GM18870 (cell line): ENCODE measurements around the gene TOM1.

ENCODE experiments used
- ATAC-seq: cut with Tn5 transposase; IDR thresholded peaks from one replicate; pipeline ENCODE4 v1.9.1; 2021; ENCODE audit warnings: moderate library complexity; ENCODE audit not compliant: unreplicated experiment

TOM1 gene

DNA sequence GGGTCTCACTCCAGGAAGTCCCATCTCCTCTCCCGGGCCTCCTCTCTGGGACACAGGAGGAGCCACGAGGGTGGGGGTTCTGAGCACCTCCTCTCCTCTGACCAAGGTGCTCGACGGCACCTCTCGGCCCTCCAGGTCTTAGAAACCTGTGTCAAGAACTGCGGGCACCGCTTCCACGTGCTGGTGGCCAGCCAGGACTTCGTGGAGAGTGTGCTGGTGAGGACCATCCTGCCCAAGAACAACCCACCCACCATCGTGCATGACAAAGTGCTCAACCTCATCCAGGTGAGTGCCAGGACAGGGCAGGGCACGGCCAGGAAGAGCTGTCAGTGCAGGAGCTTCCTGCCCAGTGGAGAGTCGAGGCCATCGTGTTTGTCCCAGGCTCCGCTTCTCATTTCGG, 23.2 kb downstream of the TOM1 start:
- no peak for ATAC-seq

DNA sequence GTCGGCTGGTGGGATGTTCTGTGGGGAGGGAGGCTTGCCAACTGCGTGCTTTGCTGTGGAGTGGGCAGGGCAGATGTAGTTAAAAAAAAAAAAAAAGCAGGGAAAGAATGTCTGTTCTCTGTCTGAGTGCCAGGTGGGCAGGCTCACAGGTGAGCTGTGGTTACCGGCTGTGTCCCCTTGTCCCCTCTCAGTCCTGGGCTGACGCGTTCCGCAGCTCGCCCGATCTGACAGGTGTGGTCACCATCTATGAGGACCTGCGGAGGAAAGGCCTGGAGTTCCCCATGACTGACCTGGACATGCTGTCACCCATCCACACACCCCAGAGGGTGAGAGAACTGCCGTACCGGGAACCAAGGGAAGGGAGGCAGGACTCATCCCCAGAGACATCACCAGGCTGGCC, 23.6 kb downstream of the TOM1 start:
- ATAC-seq = no peak

DNA sequence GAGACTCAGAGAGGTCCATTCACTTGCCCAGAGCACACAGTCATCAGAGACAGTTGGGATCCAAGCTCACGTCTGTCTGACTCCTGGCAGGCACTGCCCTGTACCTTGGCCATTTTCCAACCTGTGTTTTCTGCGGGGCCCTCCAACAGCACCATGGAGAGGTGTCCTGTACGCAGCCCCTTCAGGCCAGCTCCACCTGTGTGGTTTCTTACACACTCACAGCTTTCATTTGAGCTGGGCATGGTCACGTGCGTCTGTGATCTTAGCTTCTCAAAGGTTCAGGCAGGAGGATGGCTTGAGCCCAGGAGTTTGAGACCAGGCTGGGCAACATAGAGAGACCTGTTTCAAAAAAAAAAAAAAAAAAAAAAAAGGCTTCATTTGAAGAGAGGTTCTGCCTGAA, 24.4 kb downstream of the TOM1 start:
- ATAC-seq = no peak

DNA sequence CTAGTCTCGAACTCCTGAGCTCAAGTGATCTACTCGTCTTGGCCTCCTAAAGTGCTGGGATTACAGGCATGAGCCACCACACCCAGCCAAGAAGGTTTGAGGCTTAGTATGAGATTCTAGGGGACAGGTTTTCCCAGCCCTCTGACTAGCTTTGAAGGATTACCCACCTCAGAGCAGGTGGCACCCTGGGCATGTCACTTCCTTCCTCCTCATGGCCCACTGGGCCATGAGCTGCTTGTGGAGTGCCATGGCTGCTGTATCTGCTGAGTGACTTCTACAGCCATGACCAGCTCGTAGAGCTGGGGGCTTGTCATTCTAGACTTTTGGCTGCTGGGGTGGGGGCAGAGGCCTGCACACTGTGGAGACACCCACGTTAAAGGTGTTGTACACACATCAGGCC, 25.1 kb downstream of the TOM1 start:
- no peak for ATAC-seq

DNA sequence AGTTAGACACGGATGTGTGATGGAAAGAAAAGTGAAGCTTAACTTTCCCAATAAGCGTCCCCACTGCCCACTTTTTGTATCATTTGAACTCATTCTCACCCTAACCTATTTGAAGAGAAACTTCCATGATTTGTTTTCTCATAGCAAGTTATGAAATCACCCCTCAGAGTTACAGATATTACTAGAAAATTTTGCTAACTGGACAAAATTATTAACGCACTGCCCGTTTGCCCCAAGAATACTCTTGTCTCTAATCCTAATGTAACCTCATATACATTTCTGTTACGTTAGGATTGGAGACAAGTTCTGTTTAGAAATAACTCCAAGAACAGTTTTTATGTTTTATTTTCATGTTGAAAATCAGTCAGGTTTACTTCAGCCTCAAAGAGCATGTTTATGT, 25.5 kb downstream of the TOM1 start:
- no peak for ATAC-seq

DNA sequence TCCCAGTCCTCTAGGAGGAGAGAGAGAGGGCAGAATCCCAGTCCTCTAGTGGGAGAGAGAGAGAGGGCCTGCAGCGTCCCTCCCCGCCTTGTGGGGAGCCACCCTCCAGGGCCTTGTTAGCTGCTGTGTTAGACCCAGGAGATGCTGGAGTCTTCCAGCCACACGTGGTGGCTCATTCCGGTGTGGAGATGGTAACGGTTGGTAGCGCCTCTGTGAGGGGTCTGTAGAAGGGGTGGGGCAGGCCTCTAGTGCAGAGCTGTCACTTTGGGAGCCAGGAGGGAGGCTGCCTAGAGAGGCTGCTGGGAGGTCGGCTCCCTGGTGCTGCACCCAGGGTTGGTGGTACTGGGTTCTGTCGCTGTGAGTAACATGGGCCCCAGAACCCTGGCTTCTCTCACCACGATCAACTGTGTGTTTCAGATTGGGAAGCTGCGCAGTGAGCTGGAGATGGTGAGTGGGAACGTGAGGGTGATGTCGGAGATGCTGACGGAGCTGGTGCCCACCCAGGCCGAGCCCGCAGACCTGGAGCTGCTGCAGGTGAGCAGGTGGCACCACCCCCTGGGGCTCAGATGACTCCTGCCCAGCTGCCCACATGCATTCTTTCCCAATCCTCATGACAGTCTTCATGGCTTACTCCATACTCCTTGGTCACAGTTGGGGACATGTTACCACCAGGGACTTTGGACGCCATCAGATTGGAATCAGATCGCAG, 27.3 kb downstream of the TOM1 start:
- ATAC-seq = no peak

DNA sequence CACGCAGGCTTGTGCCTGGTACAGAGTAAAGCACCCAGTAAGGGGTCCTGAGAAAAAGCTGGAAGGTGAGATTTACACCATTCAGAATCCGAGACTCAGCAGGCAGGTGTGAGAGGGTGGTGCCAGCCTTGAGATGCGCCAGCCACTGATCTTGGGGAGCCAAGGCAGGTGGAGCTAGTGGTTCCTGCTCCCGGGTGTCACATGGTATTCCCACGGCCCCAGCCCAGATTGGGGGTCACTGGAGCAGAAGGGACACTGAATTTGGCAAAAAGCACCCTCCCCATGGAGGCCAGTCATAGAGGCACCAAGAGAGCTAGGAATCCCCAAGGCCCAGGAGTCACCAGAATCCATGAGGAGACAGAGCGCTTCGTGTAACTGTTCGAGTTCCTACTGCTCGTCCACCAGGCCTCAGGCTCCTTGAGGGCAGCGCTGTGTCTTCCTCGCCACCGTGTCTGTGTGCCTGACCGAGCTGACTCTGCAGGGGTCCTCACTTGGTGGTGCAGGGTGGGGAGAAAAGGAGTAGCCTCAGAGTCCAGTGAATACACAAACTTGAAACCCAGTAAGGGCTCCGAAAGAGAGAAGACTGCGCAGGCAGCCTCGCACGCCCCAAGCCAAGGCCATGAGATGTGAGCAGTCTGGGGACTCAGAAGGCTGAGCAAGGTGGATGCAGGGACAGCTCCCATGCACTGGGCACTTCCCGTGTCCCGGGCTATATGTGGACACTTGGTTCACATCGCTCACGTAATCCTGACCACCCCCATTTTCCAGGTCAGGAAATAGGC, 28.2 kb downstream of the TOM1 start:
- ATAC-seq = no peak

DNA sequence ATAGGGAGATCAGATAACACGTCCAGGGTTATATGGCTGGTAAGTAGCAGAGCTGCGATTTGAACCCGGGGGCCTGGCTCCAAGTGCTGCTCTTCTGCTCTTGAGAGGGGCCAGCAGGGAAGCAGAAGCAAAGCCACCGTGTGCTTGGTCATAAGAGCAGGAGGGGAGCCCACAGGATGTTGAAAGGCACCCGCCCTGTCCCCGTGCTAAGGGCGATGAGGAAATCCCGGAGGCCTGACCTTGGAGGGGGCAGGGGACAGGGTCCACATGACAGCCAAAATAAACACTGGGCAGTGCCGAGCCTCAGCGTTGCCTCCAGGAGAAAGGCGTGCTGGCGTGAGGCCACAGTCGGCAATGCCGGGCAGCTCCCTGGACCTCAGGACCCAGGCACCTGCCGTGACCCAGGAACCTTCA, 28.8 kb downstream of the TOM1 start:
- no peak for ATAC-seq

DNA sequence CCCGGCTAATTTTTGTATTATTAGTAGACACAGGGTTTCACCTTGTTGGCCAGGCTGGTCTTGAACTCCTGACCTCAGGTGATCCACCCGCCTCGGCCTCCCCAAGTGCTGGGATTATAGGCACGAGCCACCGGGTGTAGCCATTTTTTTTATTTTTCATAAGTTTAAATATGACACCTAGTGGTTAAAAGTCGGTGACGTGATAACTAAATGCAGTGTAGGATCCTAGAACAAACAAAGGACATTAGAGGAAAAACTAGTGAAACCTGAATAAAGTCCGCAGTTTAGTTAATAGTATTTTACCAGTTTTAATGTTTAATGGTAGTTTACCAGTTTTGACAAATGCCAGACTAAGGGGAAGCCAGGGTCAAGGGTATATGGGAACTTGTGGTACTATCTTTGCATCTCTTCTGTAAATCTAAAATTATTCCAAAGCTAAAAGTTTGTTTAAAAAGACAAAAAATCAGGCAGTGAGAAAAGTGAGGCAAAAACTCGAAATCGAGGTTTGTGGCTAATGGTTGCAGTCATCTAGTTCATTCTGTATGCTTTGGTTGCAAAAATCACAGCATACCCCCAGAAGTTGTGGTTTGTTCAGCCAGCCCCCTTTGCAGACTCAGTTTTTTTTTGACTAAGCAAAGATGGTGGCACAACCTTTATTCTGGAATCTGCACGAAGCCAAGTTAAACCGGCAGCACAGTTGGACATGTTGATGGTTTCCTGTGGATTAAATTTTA, 29.6 kb downstream of the TOM1 start:
- ATAC-seq = no peak

DNA sequence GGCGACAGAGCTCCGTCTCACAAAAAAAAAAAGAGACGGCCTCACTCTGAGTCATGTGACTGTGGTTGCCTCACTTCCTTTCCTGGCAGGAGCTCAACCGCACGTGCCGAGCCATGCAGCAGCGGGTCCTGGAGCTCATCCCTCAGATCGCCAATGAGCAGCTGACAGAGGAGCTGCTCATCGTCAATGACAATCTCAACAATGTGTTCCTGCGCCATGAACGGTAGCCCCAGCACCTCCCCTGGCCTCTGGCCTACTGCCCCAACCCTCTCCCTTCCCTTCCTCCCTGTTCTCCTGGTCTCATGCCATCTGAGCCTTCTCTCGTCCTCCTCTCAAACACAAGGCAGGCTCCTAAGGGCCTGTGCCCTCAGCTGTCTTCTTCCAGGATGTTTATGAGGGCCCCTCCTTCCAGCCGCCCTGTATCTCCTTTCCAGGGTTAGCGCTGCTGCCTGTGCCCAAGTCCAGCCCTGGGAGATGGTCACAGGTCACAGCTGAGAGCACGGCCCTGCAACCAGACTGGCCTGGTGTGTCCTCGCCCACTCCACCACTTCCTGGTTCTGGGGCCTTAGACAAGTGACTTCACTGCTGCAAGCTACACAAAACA, 30.7 kb downstream of the TOM1 start:
- ATAC-seq = no peak

DNA sequence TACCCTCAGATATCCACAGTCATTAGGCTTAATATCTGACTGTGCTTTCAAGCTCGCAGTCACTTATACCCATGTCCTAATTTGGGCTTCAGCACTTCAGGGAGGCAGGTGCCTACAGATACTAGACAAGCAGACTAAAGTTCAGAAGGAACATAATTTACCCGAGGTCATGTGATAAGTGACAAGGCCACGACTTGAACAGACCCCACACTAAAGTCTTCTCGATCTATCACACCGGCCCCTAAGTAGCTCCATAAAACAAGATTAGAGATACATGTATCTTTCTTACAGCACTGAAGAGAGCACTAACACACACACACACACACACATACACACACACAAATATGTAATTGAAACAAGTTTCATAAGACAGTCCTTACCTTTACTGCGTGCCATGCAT, 32.6 kb downstream of the TOM1 start:
- no peak for ATAC-seq

DNA sequence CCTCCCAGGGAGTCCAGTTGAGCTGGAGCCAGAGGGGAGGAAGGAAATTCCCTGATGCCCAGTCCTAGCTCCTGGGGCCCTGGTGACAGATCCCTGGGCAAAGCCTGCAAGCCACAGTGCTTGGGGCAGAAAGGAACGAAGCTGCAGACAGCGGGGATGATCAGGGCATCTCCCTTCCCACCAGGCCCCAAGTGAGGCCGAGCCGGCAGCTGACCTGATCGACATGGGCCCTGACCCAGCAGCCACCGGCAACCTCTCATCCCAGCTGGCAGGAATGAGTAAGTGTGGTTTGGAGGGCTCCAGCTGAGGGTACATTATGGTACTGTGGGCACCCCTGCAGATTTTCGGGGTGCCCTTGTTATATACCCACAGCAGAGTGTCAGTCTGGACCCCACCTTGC, 33.5 kb downstream of the TOM1 start:
- ATAC-seq = no peak

DNA sequence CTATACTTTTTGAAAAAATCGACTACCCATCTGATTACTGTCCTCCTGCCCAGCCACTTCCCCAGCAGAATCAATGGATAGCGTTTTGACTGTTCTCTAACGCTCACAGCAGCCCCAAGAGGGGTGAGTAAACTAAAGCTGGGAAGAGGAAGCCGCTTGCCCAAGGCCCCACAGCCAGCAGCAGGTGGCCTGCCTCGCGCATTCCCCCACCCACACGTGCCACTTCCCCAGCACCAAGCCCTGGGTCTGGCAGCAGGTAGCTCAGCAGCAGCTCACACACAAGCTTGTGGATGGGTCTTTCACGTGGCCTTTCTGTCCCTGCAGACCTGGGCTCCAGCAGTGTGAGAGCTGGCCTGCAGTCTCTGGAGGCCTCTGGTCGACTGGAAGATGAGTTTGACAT, 34.3 kb downstream of the TOM1 start:
- ATAC-seq = no peak

DNA sequence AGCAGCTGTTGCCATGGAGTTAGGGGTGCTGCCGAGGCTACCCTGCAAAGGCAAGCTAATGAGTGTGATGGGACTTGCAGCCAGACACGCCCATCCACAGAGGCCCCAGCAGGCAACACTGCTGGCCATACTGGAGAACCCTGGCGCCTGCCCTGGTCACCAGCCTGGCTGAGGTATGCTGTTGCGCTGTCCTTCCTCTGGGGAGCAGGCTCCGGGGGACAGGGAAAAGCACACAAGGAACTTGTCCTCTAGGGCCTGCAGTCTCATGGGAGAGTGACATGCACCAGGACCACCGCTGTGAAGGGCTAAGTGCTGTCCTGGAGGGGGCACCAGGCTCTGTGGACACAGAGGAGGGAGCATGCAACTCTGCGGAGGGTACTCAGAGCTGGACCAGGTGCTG, 35.8 kb downstream of the TOM1 start:
- ATAC-seq = no peak

DNA sequence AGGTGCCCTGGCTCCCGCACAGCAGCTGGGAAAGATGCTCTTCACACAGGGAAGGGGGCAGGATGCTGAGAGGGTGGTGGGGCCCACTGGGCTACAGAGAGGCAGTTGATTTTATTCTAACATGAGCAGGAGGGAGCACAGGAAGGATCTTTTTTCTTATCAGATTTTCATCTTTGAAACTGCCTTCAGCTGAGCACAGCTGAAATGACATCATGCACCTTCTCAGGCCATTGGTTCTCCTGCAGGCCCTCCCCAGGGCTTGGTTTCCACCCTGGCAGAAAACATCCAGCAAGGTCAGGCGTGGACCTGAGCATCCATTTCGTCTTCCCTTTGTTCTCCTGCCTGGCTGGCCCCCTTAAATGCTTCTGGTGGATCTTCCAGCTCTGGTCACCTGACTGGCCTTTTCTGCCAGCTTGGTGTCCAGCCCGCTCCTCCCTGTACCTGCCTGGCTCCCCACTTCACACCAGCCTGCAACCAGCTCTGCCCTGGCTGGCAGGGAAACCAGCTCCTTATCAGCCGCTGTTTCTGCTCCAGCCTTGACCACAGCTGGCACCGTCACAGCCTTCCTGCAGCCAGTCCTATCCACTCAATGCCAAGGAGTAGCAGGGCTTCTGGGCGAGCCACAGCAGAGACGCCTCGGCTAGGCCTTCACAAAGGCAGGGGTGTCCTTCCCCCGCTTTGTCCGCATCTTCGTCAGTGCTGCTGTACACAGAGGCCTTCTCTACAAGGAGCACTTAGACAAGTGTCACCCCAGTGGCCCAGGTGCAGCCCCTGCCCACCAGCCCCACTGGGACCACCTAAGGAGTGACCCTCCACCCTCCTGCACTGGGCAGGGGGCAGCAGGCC, 36.5 kb downstream of the TOM1 start:
- no peak for ATAC-seq

DNA sequence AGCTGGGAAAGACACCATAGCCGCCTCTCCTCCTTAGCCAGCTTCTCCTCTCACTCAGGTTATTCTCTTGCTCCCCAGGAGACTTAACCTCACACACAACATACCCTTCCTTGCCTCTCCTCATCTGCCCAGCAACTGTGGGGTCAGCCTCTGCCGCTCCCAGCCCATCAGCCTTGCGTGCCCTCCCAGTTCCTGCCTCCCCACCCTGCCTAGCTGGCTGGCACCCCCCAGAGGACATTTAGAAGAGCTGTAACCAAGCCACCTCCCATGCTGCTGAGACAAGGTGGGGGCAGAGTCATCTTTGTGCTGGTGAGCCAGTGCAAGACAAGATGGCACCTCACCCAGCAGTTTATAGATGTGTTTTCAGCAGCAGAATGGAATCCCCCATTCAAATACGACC, 38.2 kb downstream of the TOM1 start:
- ATAC-seq = no peak

DNA sequence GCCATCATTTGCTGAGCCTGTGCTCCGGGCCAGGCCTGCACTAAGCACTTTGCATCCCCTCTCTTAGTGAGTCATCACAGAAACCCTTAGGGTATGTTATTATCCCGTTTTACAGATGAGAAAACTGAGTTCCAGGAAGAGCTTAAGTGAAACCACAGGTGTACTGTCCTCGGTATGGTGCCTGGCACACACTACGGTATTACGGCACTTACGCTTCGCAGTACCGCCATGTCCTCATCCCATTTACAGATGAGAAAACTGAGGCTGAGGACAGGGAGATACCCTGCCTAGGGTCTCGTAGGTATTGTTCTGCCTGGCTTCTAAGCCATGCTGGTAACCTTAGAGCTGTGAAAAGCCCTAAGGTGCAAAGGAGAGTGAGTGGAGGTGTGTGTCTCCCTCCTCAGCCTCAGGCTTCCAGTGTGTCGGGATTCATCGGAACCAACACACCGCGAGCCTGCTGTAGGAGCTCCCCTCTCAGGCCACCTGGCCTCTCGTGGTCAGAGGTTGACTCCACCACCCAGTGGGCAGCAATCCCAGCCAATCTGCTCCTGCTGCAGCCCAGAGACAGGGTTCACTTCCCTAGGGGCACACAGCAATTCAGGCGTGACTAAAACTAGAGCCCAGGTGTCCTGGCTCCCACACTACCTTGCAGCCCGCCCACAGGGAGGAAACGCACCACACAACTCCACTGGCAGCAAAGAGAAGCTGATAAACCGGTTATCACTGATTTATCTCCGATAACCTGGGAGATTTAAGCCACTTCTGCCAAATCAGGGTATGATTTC, 41.6 kb downstream of the TOM1 start:
- no peak for ATAC-seq

DNA sequence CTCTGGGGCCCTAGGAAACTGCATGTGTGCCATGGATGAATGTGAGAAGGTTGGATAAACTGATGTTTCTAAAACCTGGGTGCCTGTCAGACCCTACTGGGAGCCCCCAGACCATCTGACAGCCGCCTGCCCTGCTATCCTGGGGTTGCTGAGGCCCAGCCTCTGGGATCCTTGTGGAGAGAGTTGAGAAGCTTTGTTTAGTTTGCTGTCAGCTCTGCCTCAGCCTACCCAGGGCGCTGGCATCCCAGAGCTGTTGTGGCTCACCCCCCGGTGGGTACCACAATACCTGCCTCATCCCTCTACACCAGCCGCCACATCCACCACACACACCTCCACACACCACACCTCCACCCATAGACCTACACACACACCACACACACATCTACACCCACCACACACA, 42.7 kb downstream of the TOM1 start:
- ATAC-seq = no peak

DNA sequence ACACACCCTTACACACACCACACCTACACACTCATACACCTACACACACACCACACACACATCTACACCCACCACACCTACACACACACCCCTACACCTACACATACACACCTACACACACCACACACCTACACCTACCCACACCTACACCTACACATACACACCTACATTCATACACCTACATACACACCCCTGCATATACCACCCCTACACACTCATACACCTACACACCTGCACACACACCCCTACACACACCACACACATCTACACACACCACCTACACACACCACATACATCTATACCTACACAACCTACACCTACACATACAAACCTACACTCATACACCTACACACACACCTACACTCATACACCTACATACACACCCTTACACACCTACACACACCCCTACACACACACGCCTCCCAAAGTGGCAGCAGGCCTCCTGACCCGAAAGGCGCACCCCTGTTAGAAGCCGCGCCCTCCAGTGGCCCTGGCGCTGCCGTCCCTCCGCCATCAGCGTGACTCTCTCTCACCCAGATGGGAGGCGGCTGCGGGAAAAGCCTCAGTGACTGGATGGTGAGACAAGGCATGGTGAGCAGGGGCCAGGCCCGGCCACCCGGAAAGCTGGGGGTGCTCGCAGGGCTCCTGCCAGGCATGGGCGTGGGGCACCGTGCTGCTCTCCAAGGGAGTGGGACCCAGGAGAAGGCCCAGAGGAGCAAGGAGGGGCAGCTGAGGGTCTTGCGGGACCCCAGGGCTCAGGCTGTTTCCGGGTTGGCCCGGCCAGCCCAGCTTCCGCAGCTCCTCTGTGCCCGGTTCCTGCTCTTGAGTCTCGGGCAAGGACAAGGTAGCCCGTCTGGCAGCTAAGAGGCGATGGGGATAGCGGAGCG, 44.2 kb downstream of the TOM1 start:
- no peak for ATAC-seq
